ENCODE measurements around the gene FOCAD.

The FOCAD gene

GRCh38 chr9:20930836-20931235, 246.8 kb downstream of the FOCAD start:
- no peak for ATAC-seq
- TF ChIP-seq TCF4 (CRISPR knock-in tag; IDR thresholded peaks at IDR 0.05; ENCODE audit: borderline replicate concordance) (no peak), RARB (CRISPR knock-in tag; IDR thresholded peaks at IDR 0.05) (no peak), CSRNP3 (CRISPR knock-in tag; IDR thresholded peaks at IDR 0.05) (no peak), TOX (CRISPR knock-in tag; IDR thresholded peaks at IDR 0.05; ENCODE audit: borderline replicate concordance) (no peak), ARNTL (CRISPR knock-in tag; IDR thresholded peaks at IDR 0.05; ENCODE audit: borderline replicate concordance, low read depth) (no peak), ISL1 (CRISPR knock-in tag; IDR thresholded peaks at IDR 0.05) (no peak), PPARA (CRISPR knock-in tag; IDR thresholded peaks at IDR 0.05; ENCODE audit: borderline replicate concordance) (no peak), ZC3H10 (CRISPR knock-in tag; IDR thresholded peaks at IDR 0.05) (no peak), ZNF565 (CRISPR knock-in tag; conservative IDR thresholded peaks at IDR 0.05; ENCODE audit: low read depth) (no peak), CSDC2 (CRISPR knock-in tag; IDR thresholded peaks at IDR 0.05) (no peak), TSHZ2 (CRISPR knock-in tag; IDR thresholded peaks at IDR 0.05) (no peak), BACH2 (CRISPR knock-in tag; IDR thresholded peaks at IDR 0.05; ENCODE audit: borderline replicate concordance) (no peak), OSR1 (CRISPR knock-in tag; IDR thresholded peaks at IDR 0.05) (no peak), PATZ1 (CRISPR knock-in tag; IDR thresholded peaks at IDR 0.05; ENCODE audit: borderline replicate concordance) (no peak)

- TF ChIP-seq GLIS3 (CRISPR knock-in tag; IDR thresholded peaks at IDR 0.05) (no peak), SNAI2 (CRISPR knock-in tag; IDR thresholded peaks at IDR 0.05) (no peak), PPARA (CRISPR knock-in tag; IDR thresholded peaks at IDR 0.05; ENCODE audit: borderline replicate concordance) (no peak), ZNF70 (CRISPR knock-in tag; IDR thresholded peaks at IDR 0.05) (no peak), CSRNP3 (CRISPR knock-in tag; IDR thresholded peaks at IDR 0.05) (no peak), ISL1 (CRISPR knock-in tag; IDR thresholded peaks at IDR 0.05) (no peak)
- ATAC-seq, result peak; percentile 74
These were observed 256.6 kb downstream of the FOCAD start for GRCh38 chr9:20940447-20941173.

GRCh38 chr9:20941174-20941690, 257.2 kb downstream of the FOCAD start:
- no peak for TF ChIP-seq SNAI2 (CRISPR knock-in tag; IDR thresholded peaks at IDR 0.05)
- no peak for TF ChIP-seq BACH2 (CRISPR knock-in tag; IDR thresholded peaks at IDR 0.05; ENCODE audit: borderline replicate concordance)
- TF ChIP-seq ZNF70 (CRISPR knock-in tag; IDR thresholded peaks at IDR 0.05), result no peak
- TF ChIP-seq CREB5 (CRISPR knock-in tag; IDR thresholded peaks at IDR 0.05; ENCODE audit: low read depth), result no peak
- TF ChIP-seq GLIS3 (CRISPR knock-in tag; IDR thresholded peaks at IDR 0.05), result no peak
- no peak for TF ChIP-seq ISL1 (CRISPR knock-in tag; IDR thresholded peaks at IDR 0.05)
- no peak for TF ChIP-seq ZFP3 (CRISPR knock-in tag; IDR thresholded peaks at IDR 0.05)
- no peak for TF ChIP-seq TOX (CRISPR knock-in tag; IDR thresholded peaks at IDR 0.05; ENCODE audit: borderline replicate concordance)
- no peak for TF ChIP-seq TCF4 (CRISPR knock-in tag; IDR thresholded peaks at IDR 0.05; ENCODE audit: borderline replicate concordance)
- no peak for TF ChIP-seq CSDC2 (CRISPR knock-in tag; IDR thresholded peaks at IDR 0.05)
- TF ChIP-seq ZNF8 (CRISPR knock-in tag; IDR thresholded peaks at IDR 0.05), result no peak
- no peak for TF ChIP-seq PPARA (CRISPR knock-in tag; IDR thresholded peaks at IDR 0.05; ENCODE audit: borderline replicate concordance)
- no peak for TF ChIP-seq ARNTL (CRISPR knock-in tag; IDR thresholded peaks at IDR 0.05; ENCODE audit: borderline replicate concordance, low read depth)
- peak; percentile 100 for ATAC-seq

All from SK-N-SH treated with all-trans-retinoic acid at 6 μM for 48 hours (cell line).